Smooth muscle cell (in vitro differentiated cells): ENCODE results near the gene NHLRC4. TPM values are rescaled to one million over a fixed set of nuclear protein-coding genes. Genes with fewer than 3 reads are reported as not detected.

Experiments
- DNase-seq: peaks from one replicate; lab custom pipeline; 2025; ENCODE audit not compliant: unreplicated experiment; lab: John Stamatoyannopoulos, UW
- H2AFZ ChIP-seq: fragments of 200-600 bp; sonication (generic); 2 replicates; pipeline ENCODE4 v1.6.0; 2016; ENCODE audit warnings: antibody characterized with exemption, low read depth, mild to moderate bottlenecking
- H3F3A ChIP-seq: fragments of 200-600 bp; sonication (generic); 2 replicates; pipeline ENCODE4 v1.6.0; 2017; ENCODE audit warnings: antibody characterized with exemption, low read depth
- H3K27ac ChIP-seq: fragments of 200-600 bp; sonication (generic); 2 replicates; pipeline ENCODE4 v1.5.1; 2016; ENCODE audit warnings: low read depth, mild to moderate bottlenecking
- H3K27me3 ChIP-seq: fragments of 200-600 bp; sonication (generic); 2 replicates; pipeline ENCODE4 v1.6.1; 2016; ENCODE audit warnings: low read depth, mild to moderate bottlenecking
- H3K36me3 ChIP-seq: fragments of 200-600 bp; sonication (generic); 2 replicates; pipeline ENCODE4 v1.5.1; 2016; ENCODE audit warnings: low read depth
- H3K4me1 ChIP-seq: fragments of 200-600 bp; sonication (generic); 2 replicates; pipeline ENCODE4 v1.5.1; 2016; ENCODE audit warnings: low read depth
- H3K4me2 ChIP-seq: fragments of 200-600 bp; sonication (generic); 2 replicates; pipeline ENCODE4 v1.6.0; 2016; ENCODE audit warnings: mild to moderate bottlenecking
- H3K4me3 ChIP-seq: fragments of 200-600 bp; sonication (generic); 2 replicates; pipeline ENCODE4 v1.5.1; 2016; ENCODE audit warnings: mild to moderate bottlenecking
- H3K79me2 ChIP-seq: fragments of 200-600 bp; sonication (generic); 2 replicates; pipeline ENCODE4 v1.6.0; 2016; ENCODE audit warnings: low read depth, mild to moderate bottlenecking
- H3K9ac ChIP-seq: fragments of 200-600 bp; sonication (generic); 2 replicates; pipeline ENCODE4 v1.6.0; 2016; ENCODE audit warnings: low read depth
- H3K9me3 ChIP-seq: fragments of 200-600 bp; sonication (generic); replicated peaks from 2 replicates; pipeline ENCODE4 v1.5.1; 2016; ENCODE audit warnings: low read depth
- H4K20me1 ChIP-seq: fragments of 200-600 bp; sonication (generic); 2 replicates; pipeline ENCODE4 v1.6.0; 2016; ENCODE audit warnings: low read depth
- WGBS: methylation state at CpG from one replicate; pipeline ENCODE4 v1.1.7; 2016; ENCODE audit warnings: low lambda C conversion rate; 5-methylcytosine and 5-hydroxymethylcytosine counted together
- polyA plus RNA-seq: library from polyadenylated mRNA; unstranded; fragments of >200 nt; fragmentation: Nextera tagmentation; extraction: Ambion mirVana; gene quantifications from 2 replicates; pipeline ENCODE4 v1.2.1, GENCODE V29; 2016
- total RNA-seq: library from RNA; depleted of rRNA; stranded (reverse); fragments of >200 nt; gene quantifications from 2 replicates; pipeline ENCODE4 v1.2.3, GENCODE V29; 2014
- TF ChIP-seq, protein P1 (sequence below): fragments of 200-600 bp; sonication (generic); IDR thresholded peaks from 2 replicates; pipeline ENCODE4 v1.5.1; 2017; ENCODE audit warnings: borderline replicate concordance, mild to moderate bottlenecking, antibody characterized with exemption; ENCODE audit not compliant: insufficient read depth, poor library complexity, severe bottlenecking

Gene NHLRC4
- total and polyA plus RNA-seq, 2 experiments from 2014 or later: 0.18 to 0.85 TPM

DNA sequence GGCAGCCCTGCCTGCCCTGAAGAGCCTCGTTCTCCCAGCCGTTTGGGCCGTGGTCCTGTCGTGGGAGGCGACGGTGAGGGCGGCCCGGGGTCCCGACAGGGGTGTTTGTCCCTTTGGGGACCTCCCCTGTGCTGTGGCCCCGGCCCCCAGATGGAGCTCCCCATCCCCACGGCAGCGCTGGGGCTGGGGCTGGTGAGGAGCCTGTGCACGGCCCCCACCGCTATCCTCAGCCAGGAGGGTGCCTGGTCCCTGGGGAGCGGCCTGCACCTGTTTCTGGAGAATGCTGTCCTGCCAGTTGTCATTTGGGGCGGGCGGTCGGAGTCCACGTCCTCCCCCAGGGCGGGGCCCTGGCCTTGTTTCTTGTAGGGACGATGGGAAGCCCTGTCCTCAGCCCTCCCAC, 32.7 kb upstream of the NHLRC4 start:
- Histone ChIP-seq H3K9ac (no peak overlapping the region), H3K4me1 (peaks cover 6% of the 10 kb centered on the region), H3K36me3 (no peaks in the 10 kb centered on the region), H3K27me3 (no peaks in the 10 kb centered on the region), H3K4me2 (no peak overlapping the region), H3K27ac (no peak overlapping the region), H3F3A (no peaks in the 10 kb centered on the region), H3K79me2 (peaks cover 79% of the 10 kb centered on the region), H4K20me1 (peaks cover 97% of the 10 kb centered on the region), H3K9me3 (no peaks in the 10 kb centered on the region), H2AFZ (no peak overlapping the region), H3K4me3 (no peak overlapping the region)
- 94% methylated on average over 11 of the region's 21 CpGs for WGBS
- TF ChIP-seq, protein P1, sequence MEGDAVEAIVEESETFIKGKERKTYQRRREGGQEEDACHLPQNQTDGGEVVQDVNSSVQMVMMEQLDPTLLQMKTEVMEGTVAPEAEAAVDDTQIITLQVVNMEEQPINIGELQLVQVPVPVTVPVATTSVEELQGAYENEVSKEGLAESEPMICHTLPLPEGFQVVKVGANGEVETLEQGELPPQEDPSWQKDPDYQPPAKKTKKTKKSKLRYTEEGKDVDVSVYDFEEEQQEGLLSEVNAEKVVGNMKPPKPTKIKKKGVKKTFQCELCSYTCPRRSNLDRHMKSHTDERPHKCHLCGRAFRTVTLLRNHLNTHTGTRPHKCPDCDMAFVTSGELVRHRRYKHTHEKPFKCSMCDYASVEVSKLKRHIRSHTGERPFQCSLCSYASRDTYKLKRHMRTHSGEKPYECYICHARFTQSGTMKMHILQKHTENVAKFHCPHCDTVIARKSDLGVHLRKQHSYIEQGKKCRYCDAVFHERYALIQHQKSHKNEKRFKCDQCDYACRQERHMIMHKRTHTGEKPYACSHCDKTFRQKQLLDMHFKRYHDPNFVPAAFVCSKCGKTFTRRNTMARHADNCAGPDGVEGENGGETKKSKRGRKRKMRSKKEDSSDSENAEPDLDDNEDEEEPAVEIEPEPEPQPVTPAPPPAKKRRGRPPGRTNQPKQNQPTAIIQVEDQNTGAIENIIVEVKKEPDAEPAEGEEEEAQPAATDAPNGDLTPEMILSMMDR: no peak
- no peak for DNase-seq

GRCh38 chr16:534856-535445, 31.9 kb upstream of the NHLRC4 start:
- H3K36me3 ChIP-seq: no peaks in the 10 kb centered on the region
- no peak overlapping the region for H3K9ac ChIP-seq
- H2AFZ ChIP-seq: no peak overlapping the region
- H3K4me3 ChIP-seq: no peak overlapping the region
- no peak overlapping the region for H3K4me2 ChIP-seq
- peaks cover 79% of the 10 kb centered on the region for H3K79me2 ChIP-seq
- H3K27ac ChIP-seq: no peak overlapping the region
- H3K4me1 ChIP-seq: no peaks in the 10 kb centered on the region
- DNase-seq: no peak
- 91% methylated on average over 16 of the region's 27 CpGs for WGBS
- TF ChIP-seq, protein P1: no peak
- no peaks in the 10 kb centered on the region for H3K27me3 ChIP-seq
- no peaks in the 10 kb centered on the region for H3F3A ChIP-seq
- no peaks in the 10 kb centered on the region for H3K9me3 ChIP-seq
- H4K20me1 ChIP-seq: peaks cover 97% of the 10 kb centered on the region

GRCh38 chr16:535446-536405, 31.1 kb upstream of the NHLRC4 start:
- H3K79me2 ChIP-seq: peaks cover 74% of the 10 kb centered on the region
- no peaks in the 10 kb centered on the region for H3F3A ChIP-seq
- H4K20me1 ChIP-seq: peaks cover 97% of the 10 kb centered on the region
- H3K4me1 ChIP-seq: no peaks in the 10 kb centered on the region
- H3K4me2 ChIP-seq: no peak overlapping the region
- no peak overlapping the region for H3K9ac ChIP-seq
- H3K9me3 ChIP-seq: no peaks in the 10 kb centered on the region
- H3K27ac ChIP-seq: no peak overlapping the region
- no peaks in the 10 kb centered on the region for H3K27me3 ChIP-seq
- TF ChIP-seq, protein P1: no peak
- H2AFZ ChIP-seq: no peak overlapping the region
- 83% methylated on average over 38 of the region's 39 CpGs for WGBS
- H3K36me3 ChIP-seq: no peaks in the 10 kb centered on the region
- DNase-seq: no peak
- H3K4me3 ChIP-seq: no peak overlapping the region
